Fibroblast of lung (primary cell): ENCODE data around the gene ADCY5. TPM values are rescaled to one million over a fixed set of nuclear protein-coding genes. Genes with fewer than 3 reads are reported as not detected.

Experiments
- DNase-seq, 2 donors: peaks; one replicate each; pipeline versions ENCODE4 v3.0.0 to v3.0.0-alpha.2; 2010; ENCODE audit warnings: low read depth in 2 of 2
- H2AFZ ChIP-seq: 2 replicates; pipeline ENCODE4 v1.5.1; 2012; ENCODE audit warnings: low read length, control low read depth, inconsistent platforms
- H3K27ac ChIP-seq: 2 replicates; pipeline ENCODE4 v1.5.1; 2011; ENCODE audit warnings: low read length, control low read depth; ENCODE audit not compliant: insufficient read depth
- H3K27me3 ChIP-seq: 2 replicates; pipeline ENCODE4 v1.5.1; 2011; ENCODE audit warnings: mild to moderate bottlenecking, low read length; ENCODE audit not compliant: control insufficient read depth, insufficient read depth
- H3K36me3 ChIP-seq: 2 replicates; pipeline ENCODE4 v1.5.1; 2011; ENCODE audit warnings: low read length; ENCODE audit not compliant: control insufficient read depth, insufficient read depth
- H3K4me1 ChIP-seq: 2 replicates; pipeline ENCODE4 v1.5.1; 2011; ENCODE audit warnings: low read length; ENCODE audit not compliant: control insufficient read depth, insufficient read depth; ENCODE audit errors: extremely low read depth
- H3K4me2 ChIP-seq: 2 replicates; pipeline ENCODE4 v1.5.1; 2011; ENCODE audit warnings: low read length, control low read depth; ENCODE audit not compliant: insufficient read depth; ENCODE audit errors: extremely low read depth
- H3K4me3 ChIP-seq, 4 experiments: fragments of 200-600 bp in 1 of 4; sonication (generic) in 1 of 4; replicated peaks in 1 of 4; 2 replicates each; pipeline ENCODE4 v1.5.1; 2011 to 2016; ENCODE audit warnings: low read length in 4 of 4, low read depth in 3 of 4, mild to moderate bottlenecking in 3 of 4, control low read depth in 2 of 4, inconsistent platforms in 1 of 4, mixed read lengths in 1 of 4; ENCODE audit not compliant: insufficient read depth in 1 of 4; ENCODE audit errors: control extremely low read depth in 1 of 4
- H3K79me2 ChIP-seq: 2 replicates; pipeline ENCODE4 v1.5.1; 2012; ENCODE audit warnings: mild to moderate bottlenecking, low read length, inconsistent platforms; ENCODE audit not compliant: control insufficient read depth, insufficient read depth
- H3K9ac ChIP-seq: 2 replicates; pipeline ENCODE4 v1.5.1; 2011; ENCODE audit warnings: mild to moderate bottlenecking, low read length, control low read depth; ENCODE audit not compliant: insufficient read depth
- H3K9me3 ChIP-seq: 2 replicates; pipeline ENCODE4 v1.5.1; 2012; ENCODE audit warnings: low read depth, low read length; ENCODE audit not compliant: control insufficient read depth, insufficient read depth
- H4K20me1 ChIP-seq: 2 replicates; pipeline ENCODE4 v1.5.1; 2011; ENCODE audit warnings: low read length; ENCODE audit not compliant: control insufficient read depth, insufficient read depth; ENCODE audit errors: extremely low read depth
- CTCF ChIP-seq, 2 donors: IDR thresholded peaks in 1 of 2; conservative IDR thresholded peaks in 1 of 2; 1 replicate in 1 of 2; 2 replicates in 1 of 2; pipeline ENCODE4 v1.5.1; 2011 to 2012; ENCODE audit warnings: low read length in 2 of 2, control low read depth in 1 of 2, inconsistent platforms in 1 of 2, low read depth in 1 of 2, mild to moderate bottlenecking in 1 of 2
- EZH2 ChIP-seq: IDR thresholded peaks from 2 replicates; pipeline ENCODE4 v1.5.1; 2012; ENCODE audit warnings: low read length, control low read depth, mild to moderate bottlenecking; ENCODE audit errors: missing control alignments
- polyA plus RNA-seq, 2 donors: library from polyadenylated mRNA; depleted of rRNA in 1 of 2; stranded (reverse) in 1 of 2; unstranded in 1 of 2; fragments of >200 nt; gene quantifications; 2 replicates each; pipeline ENCODE4 v1.2.1, GENCODE V29; 2011 to 2012; ENCODE audit warnings: missing spikeins in 1 of 2
- total RNA-seq: library from RNA; depleted of rRNA; stranded (reverse); fragments of >200 nt; gene quantifications from 2 replicates; pipeline ENCODE4 v1.2.1, GENCODE V29; 2014

ADCY5 gene
- total and polyA plus RNA-seq, 2 donors (not counting 1 experiment from before 2014, with no cell fraction given) = 0.11 to 0.50 TPM

DNA sequence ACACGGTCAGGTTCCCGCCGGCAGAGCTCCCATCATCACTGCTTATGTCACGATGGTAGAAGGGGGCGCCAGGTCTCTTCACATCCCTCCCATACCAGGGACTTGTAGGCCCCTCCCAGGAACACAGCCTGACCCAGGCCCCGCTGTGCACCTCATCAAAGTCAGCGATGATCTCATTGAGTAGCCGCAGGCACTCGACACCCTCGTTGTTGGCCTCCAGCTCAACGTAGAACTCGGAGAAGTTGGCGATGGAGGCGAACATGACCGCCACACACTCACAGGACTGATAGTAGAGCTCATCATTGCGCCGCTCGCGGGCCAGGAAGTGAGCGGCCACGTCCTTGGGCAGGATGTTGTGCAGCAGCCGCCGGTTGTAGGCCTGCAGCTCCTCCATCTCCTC is 157.9 kb downstream of the ADCY5 start:
- Histone ChIP-seq H3K9me3 (no peaks in the 10 kb centered on the region), H3K4me3 (no peak overlapping the region), H3K4me1 (no peaks in the 10 kb centered on the region), H4K20me1 (no peaks in the 10 kb centered on the region), H3K36me3 (no peaks in the 10 kb centered on the region), H3K27ac (no peak overlapping the region), H3K27me3 (peaks cover 3% of the 10 kb centered on the region), H3K9ac (no peak overlapping the region), H3K79me2 (no peaks in the 10 kb centered on the region), H3K4me2 (no peak overlapping the region), H2AFZ (no peak overlapping the region)
- TF ChIP-seq EZH2 = no peak
- no peak for TF ChIP-seq CTCF (conservative IDR thresholded peaks at IDR 0.05 in 1 of 2, IDR thresholded peaks at IDR 0.05 in 1 of 2; ENCODE audit: low read depth in 1 of 2, low read length in 2 of 2)
- DNase-seq = no peak

- Histone ChIP-seq H3K27me3 (peaks cover 2% of the 10 kb centered on the region), H3K27ac (no peak overlapping the region), H3K4me3 (no peak overlapping the region), H4K20me1 (no peaks in the 10 kb centered on the region), H3K9me3 (no peaks in the 10 kb centered on the region), H3K4me1 (no peaks in the 10 kb centered on the region), H3K9ac (no peak overlapping the region), H2AFZ (no peak overlapping the region), H3K79me2 (no peaks in the 10 kb centered on the region), H3K4me2 (no peak overlapping the region), H3K36me3 (no peaks in the 10 kb centered on the region)
- TF ChIP-seq CTCF (conservative IDR thresholded peaks at IDR 0.05 in 1 of 2, IDR thresholded peaks at IDR 0.05 in 1 of 2; ENCODE audit: low read depth in 1 of 2, low read length in 2 of 2) = no peak
- no peak for TF ChIP-seq EZH2
- DNase-seq = no peak
Observed at GRCh38 chr3:123290107-123290930, 158.6 kb downstream of the ADCY5 start.

GRCh38 chr3:123289391-123290106 is 159.3 kb downstream of the ADCY5 start:
- no peak for DNase-seq

More at GRCh38 chr3:123289391-123290106, 159.3 kb downstream of the ADCY5 start:
- H3K79me2 ChIP-seq = no peaks in the 10 kb centered on the region
- H3K27me3 ChIP-seq = no peaks in the 10 kb centered on the region
- H3K4me3 ChIP-seq = no peak overlapping the region
- no peaks in the 10 kb centered on the region for H3K36me3 ChIP-seq
- no peak for TF ChIP-seq CTCF (conservative IDR thresholded peaks at IDR 0.05 in 1 of 2, IDR thresholded peaks at IDR 0.05 in 1 of 2; ENCODE audit: low read depth in 1 of 2, low read length in 2 of 2)
- TF ChIP-seq EZH2 = no peak
- no peak overlapping the region for H3K4me2 ChIP-seq
- H3K4me1 ChIP-seq = no peaks in the 10 kb centered on the region
- no peak overlapping the region for H3K27ac ChIP-seq
- no peaks in the 10 kb centered on the region for H3K9me3 ChIP-seq
- H3K9ac ChIP-seq = no peak overlapping the region
- H2AFZ ChIP-seq = no peak overlapping the region
- no peaks in the 10 kb centered on the region for H4K20me1 ChIP-seq
